Stimulated activated CD4-positive, alpha-beta T cell treated with anti-CD3 and anti-CD28 coated beads, Interleukin-4, amount 100 ng/mL, for 4 hours (primary cell): Measurements from ENCODE around the gene SLC9C2.
"Not testable (repeated sequence)": the region's sequence is repeated elsewhere in the genome, so short reads cannot be mapped to it uniquely, and the experiment has no call there.

Source experiments
- DNase-seq, 2 experiments: peaks; one replicate each; pipeline ENCODE4 v3.0.0-alpha.2; 2020

SLC9C2 gene

DNA sequence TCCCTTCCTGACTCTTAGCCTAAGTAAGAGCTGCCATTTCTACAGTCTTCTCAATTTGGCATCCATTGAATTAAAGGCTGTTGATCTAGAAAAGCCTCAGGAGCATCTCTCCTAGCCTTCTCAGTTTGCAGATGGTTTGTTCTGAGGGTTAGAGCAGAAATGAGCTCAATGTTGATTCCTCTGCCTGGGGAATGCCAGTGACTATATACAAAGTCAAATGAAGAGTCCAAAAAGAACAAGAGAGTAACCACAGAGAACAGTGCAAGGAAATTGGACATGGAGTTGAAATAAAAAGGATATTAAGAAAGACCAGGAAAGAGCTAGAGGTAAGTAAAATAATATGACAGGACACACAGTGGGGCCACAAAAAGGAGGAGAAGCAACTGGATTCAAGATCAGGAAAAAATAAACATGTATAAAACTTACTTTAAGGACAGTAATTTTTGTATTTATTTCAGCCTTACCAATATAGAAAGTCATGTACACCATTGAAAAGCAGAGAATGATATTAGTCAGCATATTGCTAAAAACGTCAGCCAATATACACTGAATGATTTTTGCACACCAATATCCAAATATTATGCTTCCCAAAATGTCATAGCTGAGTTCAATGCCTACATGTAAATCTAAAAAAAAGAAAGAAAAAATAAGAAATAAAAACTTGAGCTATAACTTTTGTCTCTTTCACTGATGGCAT is 21.3 kb downstream of the SLC9C2 start:
- no peak for DNase-seq

DNA sequence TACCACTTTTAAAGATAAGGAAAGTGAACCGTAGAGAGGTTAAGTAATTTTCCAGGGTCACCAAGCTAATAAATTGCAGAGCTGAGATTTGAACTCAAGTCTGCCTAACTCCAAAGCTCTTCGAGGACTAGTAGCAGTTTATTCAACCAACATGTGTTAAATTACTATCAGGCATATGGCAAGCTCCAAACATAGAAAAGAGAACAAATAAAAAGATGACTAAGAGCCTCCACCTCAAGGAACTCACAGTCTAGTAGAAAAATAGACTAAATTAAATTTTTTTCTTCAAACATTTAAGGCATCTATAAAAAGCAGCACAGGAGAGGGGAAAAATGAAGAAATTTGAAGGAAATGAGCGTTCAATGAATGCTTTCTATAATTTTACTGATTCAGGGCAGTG is 22.2 kb downstream of the SLC9C2 start:
- no peak for DNase-seq

DNA sequence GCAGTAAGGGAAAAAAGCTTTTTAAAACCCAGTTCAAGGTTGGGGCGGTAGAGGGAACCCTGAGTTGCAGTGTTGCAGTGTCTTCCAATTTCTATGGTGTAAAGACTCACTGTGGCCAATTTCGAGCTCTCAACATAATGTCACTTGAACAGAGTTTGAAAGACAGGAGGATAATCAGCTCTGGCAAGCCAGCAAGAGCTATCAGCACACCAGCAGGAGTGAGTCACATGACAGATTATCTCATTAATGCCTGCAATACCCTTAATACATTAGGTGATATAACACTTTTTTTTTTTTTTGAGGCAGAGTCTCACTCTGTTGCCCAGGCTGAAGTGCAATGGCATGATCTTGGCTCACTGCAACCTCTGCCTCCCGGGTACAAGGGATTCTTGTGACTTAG is 22.8 kb downstream of the SLC9C2 start:
- DNase-seq = no peak

DNA sequence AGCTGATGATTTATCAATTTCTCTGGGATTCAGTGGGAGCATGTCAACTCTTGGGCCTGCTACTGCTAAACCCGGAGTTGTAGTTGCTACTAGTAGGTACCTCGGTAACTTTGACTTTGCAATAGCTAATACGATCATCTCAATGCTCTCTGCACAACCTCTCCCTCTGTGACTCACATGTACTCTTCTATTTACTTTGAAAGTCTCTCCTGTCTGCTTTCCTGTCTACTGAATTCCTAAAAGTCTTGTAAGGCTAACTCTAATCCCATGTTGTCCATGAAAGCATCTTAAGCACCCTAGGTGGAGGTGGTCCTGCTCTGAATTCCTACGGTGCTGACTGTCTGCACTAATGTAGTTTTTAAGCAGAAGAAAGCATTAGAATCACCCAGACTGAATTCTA is 29.3 kb downstream of the SLC9C2 start:
- DNase-seq = no peak

DNA sequence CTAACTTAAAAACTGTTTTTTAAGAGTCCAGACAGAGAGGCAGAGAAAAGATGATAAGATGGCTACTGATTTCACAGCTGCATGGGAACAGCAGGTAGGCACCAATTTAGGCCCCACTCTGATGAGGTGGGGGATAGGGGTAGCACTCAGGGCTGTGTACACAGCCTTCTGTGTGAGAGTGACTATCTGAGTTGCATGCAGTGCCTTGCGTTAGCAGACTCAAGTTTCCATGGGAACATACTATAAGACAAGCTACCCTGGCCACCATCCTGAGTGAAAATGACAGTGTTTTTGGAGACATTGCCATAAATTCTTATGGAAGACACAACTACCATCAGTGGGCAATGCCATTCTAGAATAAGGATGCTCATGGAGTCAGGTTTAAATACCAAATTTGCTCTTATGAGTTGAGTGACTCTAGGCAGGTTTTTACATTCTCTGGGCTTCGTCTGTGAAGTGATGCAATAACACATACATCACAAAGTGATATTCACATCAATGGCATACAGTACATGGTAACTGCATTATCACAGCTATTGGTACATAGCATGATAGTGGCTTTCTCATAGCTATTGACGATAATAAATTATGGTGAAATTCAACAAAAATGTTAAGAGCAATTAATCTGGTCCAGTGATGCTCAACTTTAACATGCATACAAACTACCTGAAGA is 30.5 kb downstream of the SLC9C2 start:
- no peak for DNase-seq

DNA sequence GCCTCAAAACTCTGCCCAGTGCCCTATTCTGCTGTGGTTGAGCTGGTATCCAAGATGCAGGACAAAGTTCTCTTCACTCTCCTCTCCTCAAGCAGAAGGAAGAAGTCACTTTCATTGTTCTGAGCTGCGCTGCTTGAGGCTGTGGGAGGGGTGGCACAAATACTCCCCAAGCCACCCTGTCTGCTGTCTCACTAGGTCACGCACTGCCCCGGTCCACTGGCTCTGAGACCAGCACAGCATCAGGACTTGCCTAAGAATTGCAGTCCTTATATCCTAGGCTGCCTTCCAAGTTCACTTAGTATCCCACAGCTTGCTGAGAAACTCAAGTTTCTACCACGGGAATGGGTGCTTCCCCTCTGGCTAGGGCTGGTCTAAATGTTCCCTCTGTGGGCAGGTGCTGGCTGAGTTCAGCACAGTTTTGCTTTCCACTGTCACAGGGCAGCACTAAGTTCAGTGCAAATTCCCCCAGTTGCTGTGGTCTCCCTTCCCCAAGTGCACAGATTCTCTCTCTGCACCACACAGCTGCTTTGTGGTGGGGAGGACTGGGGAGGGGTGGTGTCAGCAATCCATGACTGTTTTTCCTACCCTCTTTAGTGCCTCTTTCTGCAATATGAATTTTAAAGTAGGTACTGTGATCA is 32.4 kb downstream of the SLC9C2 start:
- no peak for DNase-seq

DNA sequence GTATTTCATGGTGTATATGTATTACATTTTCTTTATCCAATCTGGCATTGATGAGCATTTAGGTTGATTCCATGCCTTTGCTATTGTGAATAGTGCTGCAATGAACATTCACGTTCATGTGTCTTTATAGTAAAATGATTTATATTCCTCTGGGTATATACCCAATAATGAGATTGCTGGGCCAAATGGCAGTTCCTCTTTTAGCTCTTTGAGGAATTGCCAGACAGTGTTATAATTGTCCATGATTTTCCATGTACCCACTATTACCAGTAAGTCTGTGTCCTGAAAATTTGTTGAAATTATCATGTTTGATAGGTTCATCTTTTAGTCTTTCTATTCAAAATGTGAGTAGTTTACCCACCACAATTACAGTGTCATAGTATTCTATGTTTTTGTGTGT is 34.4 kb downstream of the SLC9C2 start:
- no peak for DNase-seq

DNA sequence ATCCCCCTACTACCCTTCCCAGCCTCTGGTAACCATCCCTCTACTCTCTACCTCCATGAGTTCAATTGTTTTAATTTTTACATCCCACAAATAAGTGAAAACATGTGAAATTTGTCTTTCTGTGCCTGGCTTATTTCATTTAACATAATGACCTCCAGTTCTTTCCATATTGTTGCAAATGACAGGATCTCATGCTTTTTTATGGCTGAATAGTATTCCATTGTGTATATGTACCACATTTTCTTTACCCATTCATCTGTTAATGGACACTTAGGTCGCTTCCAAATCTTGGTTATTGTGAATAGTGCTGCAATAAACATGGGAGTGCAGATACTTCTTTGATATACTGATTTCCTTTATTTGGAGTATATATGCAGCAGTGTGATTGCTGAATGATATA is 39.0 kb downstream of the SLC9C2 start:
- not testable (repeated sequence) for DNase-seq

DNA sequence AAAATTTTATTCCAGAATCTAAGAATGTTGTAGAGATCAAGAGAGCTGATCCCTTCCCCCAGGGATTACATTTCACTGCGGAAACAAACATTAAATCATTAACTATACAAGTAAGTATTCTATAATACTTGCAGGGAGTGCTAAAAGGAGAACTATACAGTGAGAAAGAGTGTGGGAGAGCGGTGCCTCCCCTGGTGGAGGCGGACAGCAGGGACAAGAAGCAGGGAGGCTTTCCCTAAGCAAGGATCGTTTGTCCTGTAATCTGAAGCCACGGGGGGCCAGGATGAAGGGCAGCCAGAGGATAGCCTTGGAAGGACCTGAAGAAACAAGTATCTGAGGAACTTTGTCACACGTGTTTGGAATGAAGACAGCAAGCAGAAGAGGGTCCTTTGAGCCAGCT is 40.1 kb downstream of the SLC9C2 start:
- no peak for DNase-seq

DNA sequence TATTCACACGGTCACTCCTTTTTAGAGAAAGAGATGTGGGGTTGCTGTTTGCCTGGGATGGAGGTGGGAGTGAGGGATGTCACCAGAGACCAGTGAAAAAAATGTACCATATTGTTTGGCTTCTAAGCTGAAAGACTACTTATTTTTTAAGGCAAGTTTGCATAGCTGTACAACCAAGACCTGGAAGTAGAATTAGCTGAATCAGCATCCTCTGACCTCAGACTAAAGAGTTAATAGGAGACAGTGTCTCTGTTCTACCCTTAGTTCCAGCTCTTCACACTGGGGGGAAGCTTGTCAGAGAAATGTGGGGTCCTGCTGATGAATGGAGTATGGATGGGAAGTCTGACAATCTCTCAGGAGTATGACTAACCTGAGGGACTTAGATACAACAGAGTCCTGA is 41.6 kb downstream of the SLC9C2 start:
- DNase-seq = no peak

DNA sequence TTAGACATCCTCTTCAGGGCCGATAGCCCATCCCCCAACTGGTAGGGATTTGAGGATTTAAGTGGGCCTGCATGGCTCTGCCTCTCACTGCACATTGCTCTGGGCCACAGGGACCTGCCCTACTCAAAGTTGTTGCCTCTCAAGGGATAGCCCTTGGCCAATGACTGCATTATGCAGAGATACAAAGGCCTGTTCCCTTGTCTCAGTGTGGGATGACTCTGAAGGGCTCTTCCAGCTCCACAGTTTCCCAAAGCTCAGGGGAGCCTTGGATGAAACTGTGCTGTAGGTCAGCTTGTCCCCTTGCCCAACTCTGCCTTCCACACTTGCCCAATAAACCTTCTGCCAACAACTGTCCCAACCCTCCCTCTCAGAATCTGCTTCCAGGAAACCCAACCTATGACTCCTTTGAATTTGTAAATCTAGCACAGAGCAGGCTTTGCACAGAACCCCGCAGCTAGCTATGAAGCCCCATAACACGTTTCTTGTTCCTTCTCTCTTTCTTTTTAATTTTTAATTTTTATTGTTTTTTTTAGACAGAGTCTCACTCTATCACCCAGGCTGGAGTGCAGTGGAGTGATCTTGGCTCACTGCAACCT is 42.5 kb downstream of the SLC9C2 start:
- no peak for DNase-seq

DNA sequence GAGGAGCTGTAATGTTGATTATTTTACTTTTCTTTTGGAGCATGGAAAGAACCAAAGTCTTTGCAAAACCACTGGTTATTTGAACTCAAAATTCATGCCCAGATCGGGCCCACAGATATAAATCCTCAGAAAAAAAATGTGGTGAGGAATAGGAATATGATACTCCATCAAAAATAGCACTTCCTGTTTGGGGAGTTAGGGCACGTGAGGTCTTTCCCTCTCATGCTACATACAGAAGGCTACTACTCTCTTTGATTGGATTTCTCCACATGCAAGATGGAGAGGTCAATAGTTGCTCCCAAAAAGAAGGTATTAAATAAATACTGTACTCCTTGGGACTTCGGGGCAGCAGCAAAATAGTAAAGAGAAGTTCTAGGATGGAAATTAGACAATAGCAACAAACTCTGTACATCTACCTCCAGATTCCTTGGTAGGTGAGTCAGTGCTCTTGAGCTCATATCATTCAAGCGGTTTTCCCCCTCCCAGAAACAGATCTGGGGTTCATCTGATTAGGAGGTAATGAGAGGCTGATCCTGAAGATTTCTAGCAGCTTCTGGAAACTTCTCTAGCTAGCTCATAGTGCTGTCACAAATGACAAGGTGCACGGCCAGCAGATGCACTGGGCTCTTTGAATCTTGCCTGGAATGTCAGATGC is 47.1 kb downstream of the SLC9C2 start:
- DNase-seq = no peak

DNA sequence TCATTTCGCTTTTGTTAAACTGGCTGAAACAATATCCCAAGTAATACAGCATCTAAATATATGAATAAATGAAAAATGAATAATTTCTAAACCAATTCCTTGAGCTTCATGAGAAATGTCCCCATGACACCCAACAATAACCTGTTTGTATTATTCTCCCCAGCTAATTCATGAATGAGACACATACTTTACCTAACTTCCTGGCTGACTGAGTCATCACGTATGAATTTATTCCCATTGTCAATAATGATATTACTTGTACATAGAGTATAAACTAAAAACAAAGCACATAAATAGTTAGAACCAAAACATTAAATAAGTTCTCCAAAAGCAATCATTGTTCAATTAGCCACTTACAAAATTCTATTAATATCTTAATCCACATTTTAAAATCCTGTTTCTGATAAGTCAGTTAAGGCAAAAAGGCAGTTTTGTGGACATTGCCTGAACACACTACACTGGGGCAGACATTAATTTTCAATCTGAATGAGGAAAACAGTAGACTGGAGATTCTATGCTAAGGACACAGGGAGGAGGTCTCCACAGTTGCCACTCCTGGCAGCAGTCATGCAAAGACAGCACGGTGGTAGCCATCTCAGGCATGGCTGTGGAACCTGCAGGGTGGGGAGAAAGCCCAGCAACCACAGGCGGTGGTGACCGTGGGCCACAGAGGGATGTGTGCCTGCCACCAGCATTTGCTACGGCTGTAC is 48.2 kb downstream of the SLC9C2 start:
- DNase-seq = no peak

DNA sequence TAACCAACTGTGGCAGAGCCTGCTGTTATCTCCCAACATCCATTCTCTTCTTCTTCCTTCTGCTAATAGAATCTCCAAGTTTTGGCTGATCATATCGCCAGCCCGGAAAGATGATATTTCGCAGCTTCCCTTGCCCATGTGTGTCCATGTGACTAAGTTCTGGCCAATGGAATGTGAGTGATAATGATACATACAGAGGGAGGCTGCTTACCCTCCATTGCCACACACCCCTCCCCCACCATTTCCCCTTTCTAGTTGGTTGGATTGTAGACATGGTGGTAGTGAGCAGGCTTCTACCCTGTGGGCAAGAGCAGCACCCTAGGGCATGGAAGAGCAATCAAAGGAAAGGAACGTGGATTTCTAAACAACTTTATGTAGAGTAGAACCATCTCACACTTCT is 48.8 kb downstream of the SLC9C2 start:
- no peak for DNase-seq

DNA sequence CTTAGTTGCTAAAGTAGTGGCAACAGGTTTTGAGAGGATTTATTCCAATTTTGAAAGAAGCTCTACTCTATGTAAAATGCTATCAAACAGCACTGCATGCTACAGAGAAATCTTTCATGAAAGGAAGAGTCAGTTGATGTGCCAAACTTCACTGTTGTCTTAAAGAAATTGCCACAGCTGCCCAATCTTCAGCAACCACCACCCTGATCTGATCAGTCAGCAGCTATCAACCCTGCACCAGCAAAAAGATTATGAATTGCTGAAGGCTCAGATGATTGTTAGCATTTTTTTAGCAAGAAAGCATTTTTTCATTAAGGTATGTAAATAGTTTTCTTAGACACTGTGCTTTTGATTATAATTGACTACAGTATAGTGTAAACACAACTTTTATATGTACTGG is 49.6 kb downstream of the SLC9C2 start:
- DNase-seq = no peak

DNA sequence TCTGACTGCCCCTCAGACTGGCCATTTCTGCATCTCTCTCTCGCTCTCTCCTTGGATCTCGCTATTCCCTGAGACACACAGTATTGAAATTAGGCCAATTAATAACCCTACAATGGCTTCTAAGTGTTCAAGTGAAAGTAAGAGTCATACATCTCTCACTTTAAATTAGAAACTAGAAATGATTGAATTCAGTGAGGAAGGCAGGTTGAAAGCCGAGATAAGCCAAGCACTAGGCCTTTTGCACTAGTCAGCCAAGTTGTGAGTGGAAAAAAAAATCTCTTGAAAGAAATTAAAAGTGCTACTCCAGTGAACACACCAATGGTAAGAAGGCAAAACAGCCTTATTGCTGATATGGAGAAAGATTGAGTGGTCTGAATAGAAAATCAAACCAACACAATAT is 51.2 kb downstream of the SLC9C2 start:
- DNase-seq = no peak

DNA sequence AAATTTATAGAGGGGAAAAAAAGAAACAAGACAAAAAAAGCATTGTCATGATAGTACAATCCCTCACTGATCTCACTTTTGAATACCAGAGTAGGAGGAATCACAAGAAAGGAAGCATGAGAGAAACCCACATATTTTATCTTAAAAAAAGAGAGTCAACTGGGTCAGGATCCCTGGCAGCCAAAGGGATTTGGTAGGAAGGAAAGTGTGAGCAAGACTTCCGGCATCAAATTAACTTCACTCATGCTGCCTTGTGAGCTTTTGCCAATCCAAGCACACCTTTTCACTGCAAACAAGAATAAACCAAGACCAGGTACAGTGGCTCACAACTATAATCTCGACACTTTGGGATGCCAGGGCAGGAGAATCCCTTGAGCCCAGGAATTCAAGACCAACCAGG is 53.1 kb downstream of the SLC9C2 start:
- no peak for DNase-seq

DNA sequence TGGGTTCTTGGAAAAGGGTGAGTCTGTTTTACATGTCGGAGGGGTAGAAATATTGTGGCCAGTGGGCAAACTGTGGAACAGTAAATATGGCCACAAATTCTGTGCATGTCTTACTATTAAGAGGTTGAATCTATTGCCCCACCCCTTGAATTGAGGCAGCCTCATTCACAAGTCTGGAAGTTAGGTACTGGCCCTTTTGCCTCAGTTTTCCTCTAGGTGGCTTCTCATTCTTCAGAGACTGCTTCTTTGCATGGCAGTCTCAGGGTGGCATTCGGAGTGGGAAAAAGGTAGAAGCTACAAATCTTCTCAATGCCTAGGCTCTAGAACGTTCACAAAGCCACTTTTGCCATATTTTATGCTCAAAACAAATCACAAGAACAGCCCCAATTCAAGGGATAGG is 57.2 kb downstream of the SLC9C2 start:
- DNase-seq = no peak

DNA sequence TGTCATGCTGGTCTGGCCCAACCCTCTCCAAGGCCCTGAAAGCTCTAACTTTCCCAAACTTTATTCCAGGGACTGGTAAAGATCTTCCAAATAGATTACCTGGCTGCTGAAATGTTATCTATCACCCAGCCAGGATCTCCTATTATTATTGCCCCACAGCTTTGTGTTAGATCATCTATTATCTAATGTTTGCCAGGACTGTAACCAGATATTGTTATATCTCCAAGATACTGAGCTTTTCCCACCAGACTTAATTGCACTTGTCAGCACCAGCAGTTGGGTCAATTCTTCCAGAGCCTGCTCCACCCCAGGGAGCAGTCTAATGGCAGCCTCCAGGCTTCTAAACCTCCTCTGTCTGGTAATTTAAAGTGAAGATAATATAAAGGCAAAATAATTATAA is 66.6 kb downstream of the SLC9C2 start:
- DNase-seq = no peak

DNA sequence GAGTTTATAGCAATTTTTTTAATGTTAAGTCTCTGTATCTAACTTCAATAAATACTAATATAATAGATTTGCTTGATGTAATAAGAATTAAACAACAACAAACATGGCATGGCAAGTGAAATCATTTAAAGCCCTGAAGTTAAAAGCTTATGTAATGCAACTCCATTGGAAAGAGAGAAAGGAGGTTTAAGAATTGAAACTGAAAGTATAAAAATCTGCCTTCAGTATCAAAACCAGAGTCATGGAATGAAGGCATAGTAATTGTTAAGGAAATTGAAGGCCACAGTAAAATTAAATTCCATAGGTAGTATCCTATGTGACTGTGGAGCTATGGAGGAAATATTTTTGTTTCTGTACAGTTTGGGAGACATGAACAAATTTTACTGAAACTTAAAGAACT is 70.6 kb downstream of the SLC9C2 start:
- no peak for DNase-seq

DNA sequence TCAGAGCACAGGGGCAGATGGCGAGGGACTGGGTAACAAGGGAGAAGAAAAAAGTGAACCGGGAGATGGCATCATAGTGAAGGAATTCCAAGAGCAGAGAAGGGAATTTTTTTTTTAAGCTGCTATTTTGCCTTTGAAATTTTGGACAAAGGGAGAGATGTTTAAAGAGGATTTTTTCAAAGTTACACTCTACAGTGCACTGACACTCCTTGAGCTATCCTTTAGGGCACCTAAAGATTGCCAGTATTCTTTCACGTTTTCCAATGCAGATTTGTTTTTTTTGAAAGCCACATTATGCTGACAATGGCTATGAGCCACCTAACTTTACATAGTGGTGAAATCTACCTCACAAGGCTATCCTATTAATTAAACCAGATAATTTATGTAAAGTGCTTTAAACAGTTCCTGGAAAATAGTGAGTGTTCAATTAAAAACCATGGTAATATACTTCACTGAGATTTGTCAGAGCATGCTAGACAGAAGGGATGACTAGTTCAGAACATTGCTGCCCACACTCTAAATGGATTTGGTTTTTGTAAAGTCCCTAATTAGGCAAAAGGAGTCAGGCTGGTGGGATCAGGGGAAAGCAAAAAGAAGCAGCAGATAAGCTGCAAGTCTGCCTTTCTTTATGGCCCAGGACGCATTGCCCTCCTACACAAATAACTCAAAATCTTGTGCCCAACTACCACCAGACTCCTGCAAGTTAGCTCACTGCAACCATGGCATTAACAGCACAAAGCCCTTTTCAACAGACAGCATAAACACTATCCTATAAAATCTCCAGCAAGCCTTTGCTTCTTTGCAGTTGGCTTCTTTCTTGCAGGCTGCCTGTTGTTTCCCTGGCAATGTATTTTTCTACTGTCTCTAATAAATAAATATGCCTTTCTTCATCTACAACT is 71.8 kb downstream of the SLC9C2 start:
- DNase-seq = no peak

DNA sequence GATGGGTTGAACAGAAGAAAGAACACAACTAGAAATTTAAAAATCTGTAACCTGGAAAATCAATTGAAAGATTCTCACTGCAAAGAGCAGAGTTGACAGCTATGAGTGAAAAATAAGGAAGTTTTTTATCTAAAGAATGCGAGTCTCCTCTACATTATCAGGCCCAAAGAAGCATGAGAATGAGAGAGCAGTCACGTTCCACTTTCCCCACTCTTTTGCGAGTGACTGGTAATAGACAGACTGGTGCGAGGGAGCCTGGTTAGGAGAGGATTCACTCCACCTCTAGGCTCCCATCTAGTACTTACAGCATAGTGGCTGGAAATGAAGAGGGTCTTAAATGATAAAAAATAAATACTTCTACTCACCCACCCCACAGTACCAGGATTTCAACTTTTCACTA is 73.8 kb downstream of the SLC9C2 start:
- DNase-seq = no peak
